H1 (cell line): ENCODE results near the gene MBD5. TPM values are rescaled to one million over a fixed set of nuclear protein-coding genes. Genes with fewer than 3 reads are reported as not detected.

Experiments
- CTCF ChIA-PET: fragments of 300-600 bp; sonication (Branson Sonifier 250); formaldehyde crosslinking; loops from one replicate; lab custom pipeline; 2021; ENCODE audit not compliant: partially characterized antibody; lab: Charles Lee
- POLR2A ChIA-PET: fragments of 300-600 bp; sonication (Branson Sonifier 250); formaldehyde crosslinking; loops from one replicate; lab custom pipeline; 2021; ENCODE audit warnings: inconsistent platforms; ENCODE audit not compliant: partially characterized antibody; lab: Charles Lee
- DNase-seq, 2 experiments: peaks; one replicate each; pipeline versions ENCODE4 v3.0.0 to v3.0.0-alpha.2; 2010 to 2022; ENCODE audit warnings: low spot score in 2 of 2, low read depth in 1 of 2, mixed read lengths in 1 of 2
- FAIRE-seq: peaks from 2 replicates; lab custom pipeline; 2011; peaks lifted over from hg19 to GRCh38; lab: Jason Lieb, UNC
- H2AFZ ChIP-seq: 2 replicates; pipeline ENCODE4 v1.8.1; 2012; ENCODE audit warnings: low read length, inconsistent platforms
- H2AK5ac ChIP-seq: 2 replicates; pipeline ENCODE4 v1.6.1; 2013; ENCODE audit warnings: low read depth, low read length
- H2BK120ac ChIP-seq: replicated peaks from 2 replicates; pipeline ENCODE3; 2013; ENCODE audit warnings: low read depth, low read length, inconsistent platforms
- H2BK12ac ChIP-seq: 2 replicates; pipeline ENCODE4 v1.6.1; 2013; ENCODE audit warnings: low read depth, low read length
- H2BK15ac ChIP-seq: 2 replicates; pipeline ENCODE4 v1.6.1; 2013; ENCODE audit warnings: low read length
- H2BK20ac ChIP-seq: 2 replicates; pipeline ENCODE4 v1.6.1; 2013; ENCODE audit warnings: low read length
- H2BK5ac ChIP-seq: 2 replicates; pipeline ENCODE4 v1.6.1; 2013; ENCODE audit warnings: low read depth, low read length
- H3K14ac ChIP-seq: 2 replicates; pipeline ENCODE4 v1.6.1; 2013; ENCODE audit warnings: inconsistent platforms; ENCODE audit not compliant: insufficient read length
- H3K18ac ChIP-seq: 2 replicates; pipeline ENCODE4 v1.6.1; 2013; ENCODE audit warnings: low read length; ENCODE audit errors: extremely low read depth
- H3K23ac ChIP-seq: 2 replicates; pipeline ENCODE4 v1.6.1; 2013; ENCODE audit warnings: inconsistent platforms; ENCODE audit not compliant: insufficient read length
- H3K23me2 ChIP-seq: 2 replicates; pipeline ENCODE4 v1.6.1; 2013; ENCODE audit warnings: low read depth, low read length
- H3K27ac ChIP-seq: 2 replicates; pipeline ENCODE4 v1.6.1; 2011; ENCODE audit warnings: low read depth, low read length, inconsistent platforms
- H3K27me3 ChIP-seq, 4 experiments: replicated peaks in 1 of 4; 1 replicate in 1 of 4; 2 replicates in 3 of 4; pipeline versions ENCODE4 v1.6.1 to v1.8.1; 2011 to 2013; ENCODE audit warnings: low read length in 3 of 4, mild to moderate bottlenecking in 3 of 4, inconsistent platforms in 2 of 4, mixed read lengths in 2 of 4, moderate library complexity in 1 of 4; ENCODE audit not compliant: control insufficient read depth in 3 of 4, insufficient read depth in 3 of 4; ENCODE audit errors: extremely low read depth in 1 of 4
- H3K36me3 ChIP-seq, 4 experiments: 2 replicates each; pipeline versions ENCODE4 v1.6.1 to v1.8.1; 2011 to 2013; ENCODE audit warnings: mild to moderate bottlenecking in 4 of 4, low read length in 3 of 4, moderate library complexity in 2 of 4, control low read depth in 1 of 4, inconsistent platforms in 1 of 4; ENCODE audit not compliant: insufficient read depth in 4 of 4, control insufficient read depth in 2 of 4
- H3K4ac ChIP-seq: replicated peaks from 2 replicates; pipeline ENCODE3; 2013; ENCODE audit warnings: low read length, low read depth, mixed read lengths, inconsistent platforms; ENCODE audit not compliant: insufficient read length
- H3K4me1 ChIP-seq, 4 experiments: replicated peaks in 1 of 4; 1 replicate in 1 of 4; 2 replicates in 3 of 4; pipeline versions ENCODE4 v1.6.1 to v1.8.1; 2011 to 2013; ENCODE audit warnings: low read length in 3 of 4, inconsistent platforms in 2 of 4, mixed read lengths in 1 of 4; ENCODE audit not compliant: insufficient read depth in 4 of 4, control insufficient read depth in 3 of 4
- H3K4me2 ChIP-seq, 2 experiments: 2 replicates each; pipeline versions ENCODE4 v1.6.1 to v1.8.1; 2011 to 2013; ENCODE audit warnings: low read depth in 2 of 2, low read length in 2 of 2, control low read depth in 1 of 2, inconsistent platforms in 1 of 2, mild to moderate bottlenecking in 1 of 2; ENCODE audit not compliant: insufficient read depth in 1 of 2
- H3K4me3 ChIP-seq, 4 experiments: fragments of 200-600, 300-600 bp in 1 of 4; sonication (generic), shearing (Covaris generic), sonication (Bioruptor Twin) in 1 of 4; 2 replicates each; pipeline versions ENCODE4 v1.5.1 to v1.8.1; 2011 to 2016; ENCODE audit warnings: low read length in 4 of 4, low read depth in 3 of 4, control low read depth in 2 of 4, inconsistent platforms in 2 of 4, mild to moderate bottlenecking in 2 of 4, mixed read lengths in 1 of 4, moderate library complexity in 1 of 4; ENCODE audit not compliant: insufficient read depth in 2 of 4; ENCODE audit errors: extremely low read depth in 1 of 4
- H3K56ac ChIP-seq: replicated peaks from 2 replicates; pipeline ENCODE3; 2013; ENCODE audit warnings: low read depth, mild to moderate bottlenecking, mixed read lengths, low read length, inconsistent platforms; ENCODE audit not compliant: insufficient read length
- H3K79me1 ChIP-seq: 2 replicates; pipeline ENCODE4 v1.6.1; 2013; ENCODE audit warnings: low read depth, low read length, control low read depth
- H3K79me2 ChIP-seq, 2 experiments: 2 replicates each; pipeline versions ENCODE4 v1.6.1 to v1.8.1; 2012 to 2013; ENCODE audit warnings: low read length in 2 of 2, mild to moderate bottlenecking in 2 of 2, inconsistent platforms in 1 of 2; ENCODE audit not compliant: insufficient read depth in 2 of 2, control insufficient read depth in 1 of 2
- H3K9ac ChIP-seq, 4 experiments: replicated peaks in 1 of 4; 1 replicate in 1 of 4; 2 replicates in 3 of 4; pipeline versions ENCODE4 v1.6.1 to v1.8.1; 2011 to 2013; ENCODE audit warnings: low read depth in 3 of 4, low read length in 3 of 4, control low read depth in 2 of 4, mild to moderate bottlenecking in 2 of 4, moderate library complexity in 2 of 4, inconsistent platforms in 1 of 4; ENCODE audit errors: extremely low read depth in 1 of 4
- H3K9me3 ChIP-seq, 2 experiments: 2 replicates each; pipeline versions ENCODE4 v1.6.1 to v1.8.1; 2012 to 2013; ENCODE audit warnings: mild to moderate bottlenecking in 2 of 2, moderate library complexity in 2 of 2, control low read depth in 1 of 2, inconsistent platforms in 1 of 2, low read depth in 1 of 2, low read length in 1 of 2, mixed read lengths in 1 of 2; ENCODE audit not compliant: insufficient read depth in 2 of 2
- H4K20me1 ChIP-seq, 2 experiments: replicated peaks in 1 of 2; 2 replicates each; pipeline versions ENCODE3 to v1.8.1; 2011 to 2013; ENCODE audit warnings: inconsistent platforms in 2 of 2, low read length in 2 of 2, mild to moderate bottlenecking in 1 of 2; ENCODE audit not compliant: insufficient read depth in 2 of 2, control insufficient read depth in 1 of 2
- H4K5ac ChIP-seq: 2 replicates; pipeline ENCODE4 v1.6.1; 2013; ENCODE audit warnings: low read length, low read depth, mixed read lengths, inconsistent platforms; ENCODE audit not compliant: insufficient read length
- H4K8ac ChIP-seq: 2 replicates; pipeline ENCODE4 v1.8.0; 2013; ENCODE audit warnings: mild to moderate bottlenecking, moderate library complexity, low read length, inconsistent platforms; ENCODE audit not compliant: insufficient read depth; ENCODE audit errors: extremely low read depth
- H4K91ac ChIP-seq: replicated peaks from 2 replicates; pipeline ENCODE3; 2013; ENCODE audit warnings: low read length, mixed read lengths, inconsistent platforms; ENCODE audit not compliant: insufficient read length
- ATF2 ChIP-seq: IDR thresholded peaks from 2 replicates; pipeline ENCODE4 v1.6.1; 2012; ENCODE audit warnings: low read length, inconsistent platforms
- ATF3 ChIP-seq: IDR thresholded peaks from 2 replicates; pipeline ENCODE4 v1.6.1; 2011; ENCODE audit warnings: low read depth, mild to moderate bottlenecking, low read length; ENCODE audit not compliant: insufficient read depth
- CBX5 ChIP-seq: fragments of 300-800, 300-1000 bp; sonication (generic); IDR thresholded peaks from 2 replicates; pipeline ENCODE4 v1.7.1; 2016; ENCODE audit warnings: antibody characterized with exemption, low read length, low read depth
- CEBPB ChIP-seq: IDR thresholded peaks from 2 replicates; pipeline ENCODE4 v1.6.1; 2012; ENCODE audit warnings: low read depth, low read length
- EGR1 ChIP-seq: IDR thresholded peaks from 2 replicates; pipeline ENCODE4 v1.6.1; 2011; ENCODE audit warnings: low read depth, low read length, borderline replicate concordance
- GTF2F1 ChIP-seq: IDR thresholded peaks from 2 replicates; pipeline ENCODE4 v1.6.1; 2012; ENCODE audit warnings: low read depth, low read length, improper control_type of control experiment, borderline replicate concordance
- JUN ChIP-seq: IDR thresholded peaks from 2 replicates; pipeline ENCODE4 v1.6.1; 2011; ENCODE audit warnings: low read depth, mild to moderate bottlenecking, improper control_type of control experiment, low read length
- RFX5 ChIP-seq: IDR thresholded peaks from 2 replicates; pipeline ENCODE4 v1.6.1; 2011; ENCODE audit warnings: low read depth, low read length, improper control_type of control experiment, borderline replicate concordance
- RNF2 ChIP-seq: fragments of 200-900, 300-1000 bp; sonication (generic); IDR thresholded peaks from 2 replicates; pipeline ENCODE4 v1.7.1; 2016; ENCODE audit warnings: borderline replicate concordance, low read depth, mild to moderate bottlenecking, antibody characterized with exemption, low read length; ENCODE audit not compliant: poor library complexity, severe bottlenecking; ENCODE audit errors: missing control alignments
- SIN3A ChIP-seq, 2 experiments: IDR thresholded peaks in 1 of 2; conservative IDR thresholded peaks in 1 of 2; 2 replicates each; pipeline ENCODE4 v1.6.1; 2011 to 2012; ENCODE audit warnings: low read length in 2 of 2, improper control_type of control experiment in 1 of 2, low read depth in 1 of 2, mild to moderate bottlenecking in 1 of 2
- SP4 ChIP-seq: IDR thresholded peaks from 2 replicates; pipeline ENCODE4 v1.6.1; 2012; ENCODE audit warnings: low read length, inconsistent platforms
- SRF ChIP-seq: IDR thresholded peaks from 2 replicates; pipeline ENCODE4 v1.6.1; 2011; ENCODE audit warnings: mild to moderate bottlenecking, low read depth, low read length, moderate library complexity
- WGBS, 2 experiments: shearing (Covaris generic) in 1 of 2; methylation state at CpG; one replicate each; pipeline versions ENCODE4 v1.1.6 to v1.1.7; 2013 to 2015; ENCODE audit warnings: low lambda C conversion rate in 2 of 2, mixed read lengths in 2 of 2, inconsistent platforms in 1 of 2, low coverage in 1 of 2, missing lambda C conversion rate in 1 of 2; ENCODE audit not compliant: insufficient replicate concordance in 2 of 2, insufficient coverage in 1 of 2, insufficient read length in 1 of 2; ENCODE audit errors: extremely low coverage in 1 of 2, missing lambda C conversion rate in 1 of 2; 5-methylcytosine and 5-hydroxymethylcytosine counted together
- polyA plus RNA-seq, 7 experiments: library from polyadenylated mRNA; depleted of rRNA in 3 of 7; stranded (reverse) in 5 of 7; unstranded in 2 of 7; fragments of >200 nt in 5 of 7; fragments of 200-250 nt in 2 of 7; gene quantifications; 1 replicate in 5 of 7; 2 replicates in 1 of 7; 4 replicates in 1 of 7; pipeline versions ENCODE4 v1.2.1 to v1.2.3, GENCODE V29; 2011 to 2013; ENCODE audit warnings: missing spikeins in 2 of 7, mixed read lengths in 2 of 7
- total RNA-seq: library from RNA; stranded (reverse); fragmentation: NEBNext Ultra II Directional; extraction: Animal tissue kit (Norgen Biotek cat#: 25700); gene quantifications from 2 replicates; pipeline ENCODE4 v1.2.1, GENCODE V29; 2021

MBD5 gene
- total and polyA plus RNA-seq, 2 of the 8 experiments (the other 6 are each of a cell fraction or from before 2014, with no cell fraction given), result 9.7 to 29.4 TPM

- Histone ChIP-seq H4K20me1 (no peaks in the 10 kb centered on the region), H3K36me3 (peaks cover 0 to 10% (median 3%) of the 10 kb centered on the region in 4 experiments; a peak in 6 of 8 replicates)
- no peak for TF ChIP-seq SP4
- no peak for TF ChIP-seq EGR1
- TF ChIP-seq RNF2, result no peak
- no peak for TF ChIP-seq ATF3
- TF ChIP-seq GTF2F1, result no peak
- TF ChIP-seq SIN3A (conservative IDR thresholded peaks at IDR 0.05 in 1 of 2, IDR thresholded peaks at IDR 0.05 in 1 of 2; ENCODE audit: low read depth in 1 of 2, low read length in 2 of 2), result no peak
- TF ChIP-seq SRF, result no peak
- TF ChIP-seq ATF2, result no peak
- TF ChIP-seq JUN, result no peak
- no peak for TF ChIP-seq RFX5
- TF ChIP-seq CBX5, result no peak
- TF ChIP-seq CEBPB, result no peak
These were observed 231.1 kb downstream of the MBD5 start for GRCh38 chr2:148251993-148252392.

More at GRCh38 chr2:148251993-148252392, 231.1 kb downstream of the MBD5 start:
- WGBS, 2 experiments, result 89% methylated on average over 5 of the region's 5 CpGs; no CpG with 5 or more reads in 1 of the 2 experiments
- no peaks in the 10 kb centered on the region for H3K4me1 ChIP-seq
- H3K79me2 ChIP-seq, result no peaks in the 10 kb centered on the region
- H2BK120ac ChIP-seq, result no peak overlapping the region
- no peak overlapping the region for H2AFZ ChIP-seq
- H2BK12ac ChIP-seq, result no peak overlapping the region
- H2BK5ac ChIP-seq, result no peak overlapping the region
- ChIA-PET CTCF (no interaction called here), POLR2A (no interaction called here)
- H3K4me3 ChIP-seq, result no peak overlapping the region
- no peak overlapping the region for H4K8ac ChIP-seq
- H3K56ac ChIP-seq, result no peak overlapping the region
- H3K27ac ChIP-seq, result no peak overlapping the region
- no peak overlapping the region for H4K91ac ChIP-seq
- H2BK20ac ChIP-seq, result no peak overlapping the region
- no peak overlapping the region for H3K9ac ChIP-seq
- H3K27me3 ChIP-seq, result no peaks in the 10 kb centered on the region
- no peak overlapping the region for H2AK5ac ChIP-seq
- peaks cover 17 to 25% of the 10 kb centered on the region in 2 experiments for H3K9me3 ChIP-seq
- DNase-seq (no peak), FAIRE-seq (no peak)
- no peak overlapping the region for H3K4me2 ChIP-seq
- H3K23ac ChIP-seq, result no peak overlapping the region
- no peak overlapping the region for H3K18ac ChIP-seq
- no peak overlapping the region for H3K4ac ChIP-seq
- no peak overlapping the region for H4K5ac ChIP-seq
- no peak overlapping the region for H3K14ac ChIP-seq
- H3K23me2 ChIP-seq, result no peaks in the 10 kb centered on the region
- H3K79me1 ChIP-seq, result no peaks in the 10 kb centered on the region
- H2BK15ac ChIP-seq, result no peak overlapping the region
